Thyroid gland (tissue), 4 donors: Measurements from ENCODE around the gene SMAP2. TPM values are rescaled to one million over a fixed set of nuclear protein-coding genes. Genes with fewer than 3 reads are reported as not detected.

Source experiments
- DNase-seq, 2 donors: peaks; one replicate each; pipeline ENCODE4 v3.0.0-alpha.2; 2019
- H3K27ac ChIP-seq, 3 donors: fragments of 200-600 bp; sonication (generic); 1 replicate in 2 of 3; 2 replicates in 1 of 3; pipeline ENCODE4 v1.5.1; 2016 to 2019; ENCODE audit warnings: mild to moderate bottlenecking in 1 of 3, moderate library complexity in 1 of 3
- H3K27me3 ChIP-seq: fragments of 200-600 bp; sonication (generic); one replicate; pipeline ENCODE4 v1.5.1; 2019
- H3K36me3 ChIP-seq, 2 donors: fragments of 200-600 bp; sonication (generic); one replicate each; pipeline ENCODE4 v1.5.1; 2016 to 2019
- H3K4me1 ChIP-seq, 2 donors: fragments of 200-600 bp; sonication (generic); one replicate each; pipeline ENCODE4 v1.5.1; 2017 to 2019
- H3K4me3 ChIP-seq, 3 donors: fragments of 200-600 bp; sonication (generic); replicated peaks in 1 of 3; 1 replicate in 2 of 3; 2 replicates in 1 of 3; pipeline ENCODE4 v1.5.1; 2016; ENCODE audit warnings: mild to moderate bottlenecking in 1 of 3
- H3K9me3 ChIP-seq: fragments of 200-600 bp; sonication (generic); one replicate; pipeline ENCODE4 v1.5.1; 2017
- CTCF ChIP-seq, 6 experiments: fragments of 200-600 bp in 3 of 6; fragments of 450-650 bp in 3 of 6; sonication (generic) in 3 of 6; IDR thresholded peaks; one replicate each; pipeline ENCODE4 v1.5.1; 2016 to 2019; ENCODE audit warnings: antibody characterized with exemption in 6 of 6, mild to moderate bottlenecking in 2 of 6, inconsistent platforms in 1 of 6, moderate library complexity in 1 of 6
- POLR2A ChIP-seq, 2 donors: fragments of 450-650 bp; IDR thresholded peaks; one replicate each; pipeline ENCODE4 v1.6.1; 2017; ENCODE audit warnings: antibody characterized with exemption in 2 of 2, mild to moderate bottlenecking in 2 of 2, moderate library complexity in 1 of 2
- WGBS, 2 donors: methylation state at CpG; one replicate each; pipeline ENCODE4 v1.1.5; 2017; 5-methylcytosine and 5-hydroxymethylcytosine counted together
- intact Hi-C: fragments of 100-400 bp; cut with DNase I; formaldehyde crosslinking; loops from one replicate; pipeline ENCODE4 v1.15.1; 2023
- total RNA-seq, 4 donors: library from RNA; depleted of rRNA; stranded (reverse); fragments of >200 nt; gene quantifications; one replicate each; pipeline ENCODE4 v1.2.3, GENCODE V29; 2016

SMAP2 gene
- total RNA-seq, 4 donors from 2014 or later: 21.9 to 29.3 (median 26.8) TPM

- TF ChIP-seq POLR2A (IDR thresholded peaks at IDR 0.05) (no peak), CTCF (IDR thresholded peaks at IDR 0.05) (no peak)
- H3K27me3 ChIP-seq: no peaks in the 10 kb centered on the region
- no peaks in the 10 kb centered on the region for H3K36me3 ChIP-seq
- no peak overlapping the region for H3K4me3 ChIP-seq
- H3K9me3 ChIP-seq: no peaks in the 10 kb centered on the region
- H3K27ac ChIP-seq: no peak overlapping the region
- 76 to 81% methylated on average over 4 of the region's 4 CpGs for WGBS, 2 donors
- intact Hi-C loops: loop anchor here (10.0 kb wide), 1 partner anchor 65 kb away; no protein-coding TSS in a partner anchor
- H3K4me1 ChIP-seq: peaks cover 20 to 34% of the 10 kb centered on the region in 2 donors
- DNase-seq: no peak
Measured at GRCh38 chr1:40399984-40400704, 26.6 kb downstream of the SMAP2 start.

- Histone ChIP-seq H3K4me1 (peaks cover 9 to 19% of the 10 kb centered on the region in 2 donors), H3K36me3 (no peaks in the 10 kb centered on the region), H3K9me3 (no peaks in the 10 kb centered on the region), H3K27me3 (no peaks in the 10 kb centered on the region), H3K4me3 (no peak overlapping the region), H3K27ac (no peak overlapping the region)
- DNase-seq: no peak
- intact Hi-C loops: loop anchor here (10.0 kb wide), 1 partner anchor 67 kb away; no protein-coding TSS in a partner anchor
- TF ChIP-seq CTCF (IDR thresholded peaks at IDR 0.05) (no peak), POLR2A (IDR thresholded peaks at IDR 0.05) (no peak)
- 87 to 89% methylated on average over 7 of the region's 7 CpGs for WGBS, 2 donors
Measured at GRCh38 chr1:40401473-40402201, 28.1 kb downstream of the SMAP2 start.

- Histone ChIP-seq H3K36me3 (no peaks in the 10 kb centered on the region), H3K27ac (no peak overlapping the region), H3K9me3 (no peaks in the 10 kb centered on the region), H3K27me3 (no peaks in the 10 kb centered on the region), H3K4me1 (peaks cover 2 to 4% of the 10 kb centered on the region in 2 donors), H3K4me3 (no peak overlapping the region)
- intact Hi-C loops: loop anchor here (10.0 kb wide), 1 partner anchor 70 kb away; no protein-coding TSS in a partner anchor
- WGBS, 2 donors: 47 to 50% methylated on average over 11 of the region's 11 CpGs
- peak in 1 of 2 donors; percentile 34 for DNase-seq
- no peak for TF ChIP-seq POLR2A (IDR thresholded peaks at IDR 0.05)
- peak; percentile 73 to 87 (median 86) for TF ChIP-seq CTCF (IDR thresholded peaks at IDR 0.05)
Measured at GRCh38 chr1:40404670-40405462, 31.3 kb downstream of the SMAP2 start.

- no peak for DNase-seq
- no peak overlapping the region for H3K4me3 ChIP-seq
- H3K36me3 ChIP-seq: no peaks in the 10 kb centered on the region
- H3K4me1 ChIP-seq: peaks cover 0 to 2% of the 10 kb centered on the region in 2 donors
- 76 to 78% methylated on average over 4 of the region's 4 CpGs for whole genome bisulfite sequencing, 2 donors
- intact Hi-C loops: loop anchor here (10.0 kb wide), 1 partner anchor 71 kb away; no protein-coding TSS in a partner anchor
- no peaks in the 10 kb centered on the region for H3K27me3 ChIP-seq
- no peak for TF ChIP-seq POLR2A (IDR thresholded peaks at IDR 0.05)
- TF ChIP-seq CTCF (IDR thresholded peaks at IDR 0.05): no peak
- H3K9me3 ChIP-seq: no peaks in the 10 kb centered on the region
- no peak overlapping the region for H3K27ac ChIP-seq
Measured at GRCh38 chr1:40405812-40406211, 32.3 kb downstream of the SMAP2 start.
